Measurements from ENCODE around the gene TGFBR2.

GRCh38 chr3:30659270-30660130, 53.1 kb downstream of the TGFBR2 start:
- TF ChIP-seq POLR2A (IDR thresholded peaks at IDR 0.05) (no peak), CTCF (IDR thresholded peaks at IDR 0.05) (no peak)

Data from esophagus squamous epithelium (tissue), 4 donors.